HG03060 (cell line): ENCODE data around the gene NR6A1.

ENCODE experiments used
- ATAC-seq: cut with Tn5 transposase; IDR thresholded peaks from one replicate; pipeline ENCODE4 v1.9.1; 2021; ENCODE audit warnings: low read depth, moderate number of reproducible peaks; ENCODE audit not compliant: unreplicated experiment

Gene NR6A1

DNA sequence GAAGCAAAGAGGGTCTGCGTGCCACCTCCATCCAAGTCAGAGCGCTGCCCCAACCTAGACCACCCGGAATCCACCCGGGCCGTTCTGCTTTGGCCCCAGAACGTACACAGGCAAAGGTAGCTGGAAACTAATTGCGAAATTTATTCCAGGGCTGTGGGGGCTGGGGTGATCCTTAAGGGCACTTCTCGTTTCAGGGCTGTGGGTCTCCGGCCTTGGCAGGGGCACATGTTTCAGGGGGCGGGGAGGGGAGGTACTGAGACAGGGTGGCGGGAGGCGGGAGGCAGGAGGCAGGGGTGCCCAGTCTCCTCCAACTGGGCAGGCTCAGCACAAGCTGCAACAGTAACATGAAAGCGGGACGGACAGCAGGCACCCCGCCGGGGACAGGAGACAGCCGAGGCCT is 290.0 kb downstream of the NR6A1 start:
- no peak for ATAC-seq

DNA sequence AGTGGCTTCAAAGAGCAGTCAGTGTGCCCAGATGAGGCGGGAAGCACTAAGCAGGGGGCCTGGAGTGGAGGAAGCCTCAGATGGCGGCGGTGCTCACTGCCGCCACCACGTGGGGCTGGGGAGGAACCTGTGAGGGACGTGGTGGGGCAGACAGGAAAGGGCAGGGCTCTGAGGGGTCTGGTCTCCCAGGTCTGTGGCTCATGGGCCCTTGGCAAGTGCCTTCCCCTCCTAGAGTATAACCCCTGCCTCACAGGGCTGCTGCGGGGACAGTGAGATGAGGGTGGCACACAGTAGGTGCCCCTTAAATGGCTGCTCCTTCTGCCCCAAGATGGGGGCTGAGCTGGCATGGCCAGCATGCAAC is 290.5 kb downstream of the NR6A1 start:
- ATAC-seq, result no peak

DNA sequence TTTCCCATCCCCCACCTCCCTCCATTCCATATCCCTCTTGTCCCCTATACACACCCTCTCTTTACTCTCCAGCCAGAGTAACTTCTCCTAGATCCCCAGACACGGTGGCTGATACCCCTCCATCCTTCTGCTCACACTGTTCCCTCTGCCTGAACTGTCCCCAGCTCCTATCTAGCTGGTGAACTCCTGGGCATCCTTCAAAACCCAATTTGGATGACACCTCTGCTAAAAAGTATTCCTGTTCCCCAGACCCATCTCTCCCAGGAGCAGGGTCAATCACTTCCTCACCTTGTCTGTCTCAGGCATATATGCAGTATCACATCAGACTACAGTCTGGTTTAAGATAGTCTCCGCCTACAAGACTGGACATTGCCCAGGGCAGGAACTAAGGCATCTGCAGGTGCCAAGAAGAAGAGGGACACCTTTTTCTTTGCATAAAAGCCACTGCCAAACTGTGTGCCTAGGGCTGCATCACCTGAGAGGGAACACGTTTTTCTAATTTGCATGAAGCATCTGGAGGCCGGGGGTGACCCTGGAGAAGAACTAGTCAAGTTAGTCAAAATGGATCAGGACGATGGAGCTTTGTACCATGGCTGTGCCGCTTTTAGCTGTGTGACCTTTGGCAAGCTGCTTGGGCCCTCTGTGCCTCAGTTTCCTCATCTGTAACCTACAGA is 291.0 kb downstream of the NR6A1 start:
- no peak for ATAC-seq

GRCh38 chr9:124479371-124479770 is 291.7 kb downstream of the NR6A1 start:
- no peak for ATAC-seq

- ATAC-seq, result no peak
Observed at GRCh38 chr9:124478354-124478753, 292.8 kb downstream of the NR6A1 start.

- no peak for ATAC-seq
Observed at GRCh38 chr9:124477648-124478285, 293.3 kb downstream of the NR6A1 start.

- no peak for ATAC-seq
Observed at GRCh38 chr9:124477211-124477647, 293.9 kb downstream of the NR6A1 start.

DNA sequence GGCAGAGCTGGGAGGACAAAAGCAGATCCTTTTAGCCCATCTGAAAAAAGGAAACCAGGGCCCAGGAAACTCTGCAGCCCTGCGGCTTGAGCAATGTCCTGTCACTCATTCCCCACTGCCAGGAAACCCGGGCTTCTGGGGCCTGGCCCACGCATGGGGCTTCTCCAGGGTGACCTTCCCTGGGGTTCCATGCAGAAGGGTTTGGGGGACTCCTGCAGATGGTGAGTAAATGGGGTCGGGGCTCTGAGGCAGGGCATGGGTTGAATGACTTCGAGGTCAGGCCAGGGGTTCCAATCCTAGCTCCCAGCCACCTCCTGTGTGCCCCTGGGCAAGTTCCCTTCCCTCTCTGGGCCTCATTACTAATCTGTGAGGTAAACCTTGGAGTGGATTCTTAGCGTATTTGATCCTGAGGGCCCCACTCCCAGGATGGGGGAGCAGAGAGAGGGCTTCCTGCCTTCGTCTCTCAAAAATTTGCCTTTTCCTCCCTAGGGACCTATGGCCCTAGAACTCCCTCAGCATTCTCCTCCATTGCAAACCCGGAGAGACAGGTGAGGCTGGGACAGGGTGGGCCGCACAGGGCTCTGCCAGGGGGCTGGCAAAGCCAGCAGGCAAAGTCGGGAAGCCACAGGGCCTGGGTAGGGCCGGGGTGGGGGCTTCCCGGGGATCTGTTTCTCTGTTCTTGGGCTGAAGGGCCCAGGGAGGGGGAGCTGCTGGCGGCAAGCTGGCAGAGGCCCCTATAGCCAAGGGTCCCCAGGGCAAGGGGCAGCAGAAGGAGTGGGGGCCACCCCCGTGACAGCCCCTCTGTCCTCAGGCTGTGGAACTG is 295.0 kb downstream of the NR6A1 start:
- ATAC-seq, result no peak

DNA sequence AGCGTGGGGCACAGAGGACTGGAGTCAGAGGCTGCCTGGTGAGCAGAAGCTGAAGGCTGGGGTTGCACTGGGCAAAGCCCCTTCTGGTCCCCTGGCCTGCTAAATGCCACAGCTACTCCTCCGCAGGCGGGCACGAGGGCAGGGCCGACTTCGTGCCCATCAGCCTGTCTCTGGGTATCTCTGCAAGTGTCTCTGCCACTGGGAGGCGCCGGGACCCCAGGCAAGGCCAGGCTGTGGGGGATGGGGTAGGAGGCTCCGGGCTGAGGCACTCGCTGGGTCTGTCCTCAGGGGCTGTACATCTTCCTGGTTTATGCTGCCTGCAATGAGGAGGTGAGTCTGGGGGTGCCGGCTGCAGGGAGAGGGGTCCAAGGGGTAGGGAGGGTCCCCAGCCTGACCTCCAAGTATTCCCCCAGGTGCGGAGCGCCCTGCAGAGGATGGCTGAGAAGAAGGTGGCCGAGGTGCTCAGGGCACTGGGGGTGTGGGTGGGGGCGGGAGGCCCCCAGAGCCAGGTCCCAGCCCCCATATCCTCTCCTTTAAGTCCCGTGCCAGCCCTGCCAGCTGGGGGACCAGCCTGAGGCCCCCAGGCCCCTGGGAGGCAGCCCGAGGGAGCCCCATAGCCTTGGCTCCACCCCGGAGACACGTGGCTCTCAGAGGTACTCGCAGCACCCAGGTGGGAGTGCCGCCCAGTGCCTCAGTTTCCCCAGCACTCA is 295.8 kb downstream of the NR6A1 start:
- ATAC-seq, result no peak

DNA sequence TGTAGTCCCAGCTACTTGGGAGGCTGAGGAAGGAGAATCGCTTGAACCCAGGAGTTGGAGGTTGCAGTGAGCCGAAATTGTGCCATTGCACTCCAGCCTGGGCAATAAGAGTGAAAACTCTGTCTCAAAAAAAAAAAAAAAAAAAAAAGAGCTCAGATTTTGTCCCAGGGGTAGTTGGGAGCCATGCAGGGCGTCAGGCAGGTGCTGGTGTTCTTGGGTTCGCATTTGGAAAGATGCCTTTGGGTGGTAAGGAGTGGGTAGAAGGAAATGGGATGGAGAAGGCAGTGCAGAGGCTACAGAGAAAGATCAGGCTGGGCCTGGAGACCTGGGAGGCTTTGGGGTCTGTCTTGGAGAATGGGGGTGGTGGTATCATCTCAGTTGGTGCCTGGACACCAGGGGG is 297.0 kb downstream of the NR6A1 start:
- no peak for ATAC-seq

DNA sequence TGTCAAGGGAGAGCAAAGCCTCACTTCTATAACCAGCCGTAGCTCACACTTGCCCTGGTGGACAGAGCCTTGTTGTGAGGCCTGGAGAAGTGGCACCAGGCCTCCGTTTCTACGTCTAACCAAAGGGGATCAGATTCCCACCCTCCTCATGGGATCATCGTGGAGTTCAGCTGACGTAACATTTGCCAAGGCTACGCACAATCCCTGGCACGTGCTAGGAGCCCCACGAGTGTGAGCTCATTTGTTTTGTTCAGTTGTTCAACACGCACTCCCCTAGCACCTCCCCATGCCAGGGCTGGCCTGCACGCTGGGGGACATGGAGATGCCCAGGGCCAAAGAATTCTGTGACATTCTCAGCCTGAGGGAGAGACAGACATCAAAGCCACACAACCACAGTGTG is 297.8 kb downstream of the NR6A1 start:
- ATAC-seq, result no peak

DNA sequence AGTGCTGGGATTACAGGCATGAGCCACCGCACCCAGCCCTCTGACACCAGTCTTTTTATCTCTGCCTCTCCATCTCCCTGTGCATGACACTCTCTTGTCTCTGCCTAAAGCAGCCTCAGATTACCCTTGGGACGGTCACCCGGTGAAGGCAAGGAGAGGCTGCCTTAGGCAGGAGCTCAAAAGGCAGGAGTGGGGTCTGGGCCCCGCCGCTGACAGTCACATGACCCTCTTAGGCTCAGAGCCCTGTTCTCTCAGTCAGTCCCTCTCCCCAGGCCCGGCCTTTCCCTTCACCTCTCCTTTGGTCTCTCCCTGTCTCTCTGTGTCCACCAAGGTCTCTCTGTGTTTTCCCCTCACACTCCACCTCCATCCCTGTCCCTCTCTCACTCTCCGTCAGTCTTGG is 298.3 kb downstream of the NR6A1 start:
- no peak for ATAC-seq

- ATAC-seq, result no peak
Observed at GRCh38 chr9:124471761-124472160, 299.4 kb downstream of the NR6A1 start.

DNA sequence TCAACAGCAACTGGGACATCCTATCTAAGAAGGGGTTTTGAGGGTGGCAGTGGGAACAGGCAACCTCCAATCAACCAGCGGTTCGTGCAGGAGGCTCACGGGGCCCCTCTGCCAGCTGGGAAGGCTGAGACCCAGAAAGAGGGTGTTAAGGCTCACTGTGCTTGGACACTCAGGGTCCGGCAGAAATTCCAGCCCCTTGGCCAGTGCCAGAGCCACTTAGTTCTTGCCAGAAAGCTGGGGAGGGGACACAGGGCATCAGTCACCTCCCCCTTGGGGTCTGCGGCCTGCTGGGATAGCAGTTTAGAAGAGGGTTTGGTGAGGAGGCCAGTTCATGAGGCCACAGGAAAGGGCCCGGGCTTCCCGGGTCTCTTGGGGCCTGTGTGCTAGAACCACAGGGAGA is 300.4 kb downstream of the NR6A1 start:
- no peak for ATAC-seq

DNA sequence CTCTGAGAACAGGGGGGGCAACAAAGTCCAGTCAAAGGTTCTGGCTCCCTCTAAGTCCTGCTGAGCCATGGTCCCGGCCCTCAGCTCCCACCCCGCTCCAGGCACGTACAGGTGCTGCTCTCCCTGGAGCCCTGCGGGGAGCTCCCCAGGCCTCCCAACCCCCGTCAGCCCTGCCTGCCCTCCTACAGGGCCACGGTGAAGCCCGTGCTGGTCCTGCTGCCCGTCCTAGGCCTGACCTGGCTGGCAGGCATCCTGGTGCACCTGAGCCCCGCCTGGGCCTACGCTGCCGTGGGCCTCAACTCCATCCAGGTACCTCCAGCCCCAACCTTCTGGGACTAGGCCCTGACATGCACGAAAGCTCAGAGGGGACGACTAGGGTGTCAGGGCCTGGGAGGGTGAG is 300.8 kb downstream of the NR6A1 start:
- ATAC-seq, result no peak

DNA sequence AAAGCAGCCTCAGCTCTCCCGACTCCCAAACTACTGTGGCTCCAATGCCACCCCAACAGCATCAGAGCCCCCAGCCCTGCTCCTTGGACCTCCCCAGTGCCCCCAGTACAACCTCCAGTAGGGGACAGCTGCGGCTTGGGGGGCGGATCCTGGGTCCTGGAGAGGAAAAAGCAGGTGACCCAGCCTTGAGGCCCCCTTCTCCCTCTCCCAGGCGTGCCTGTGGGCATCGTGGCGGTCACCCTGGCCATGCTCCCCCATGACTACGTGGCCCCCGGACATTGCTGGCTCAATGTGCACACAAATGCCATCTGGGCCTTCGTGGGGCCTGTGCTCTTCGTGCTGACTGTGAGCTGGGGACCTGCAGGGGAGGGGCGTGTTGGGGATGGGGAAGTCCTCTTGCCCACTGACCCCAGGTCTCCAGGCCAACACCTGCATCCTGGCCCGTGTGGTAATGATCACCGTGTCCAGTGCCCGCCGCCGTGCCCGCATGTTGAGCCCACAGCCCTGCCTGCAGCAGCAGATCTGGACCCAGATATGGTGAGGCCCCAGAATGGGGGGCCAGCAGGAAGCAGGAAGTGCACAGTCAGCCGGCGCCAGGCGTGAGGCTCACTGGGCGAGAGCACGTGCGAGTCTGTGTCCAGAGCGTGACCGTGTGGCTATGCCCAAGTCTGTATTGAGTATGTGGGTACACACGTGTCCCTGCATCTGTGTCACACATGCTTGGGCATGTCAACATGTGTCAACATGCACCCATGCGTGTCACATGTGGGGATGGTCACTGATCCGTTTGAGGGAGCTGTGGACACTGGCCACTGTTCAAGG is 301.9 kb downstream of the NR6A1 start:
- ATAC-seq, result no peak

- ATAC-seq, result no peak
Observed at GRCh38 chr9:124468061-124468740, 302.9 kb downstream of the NR6A1 start.

DNA sequence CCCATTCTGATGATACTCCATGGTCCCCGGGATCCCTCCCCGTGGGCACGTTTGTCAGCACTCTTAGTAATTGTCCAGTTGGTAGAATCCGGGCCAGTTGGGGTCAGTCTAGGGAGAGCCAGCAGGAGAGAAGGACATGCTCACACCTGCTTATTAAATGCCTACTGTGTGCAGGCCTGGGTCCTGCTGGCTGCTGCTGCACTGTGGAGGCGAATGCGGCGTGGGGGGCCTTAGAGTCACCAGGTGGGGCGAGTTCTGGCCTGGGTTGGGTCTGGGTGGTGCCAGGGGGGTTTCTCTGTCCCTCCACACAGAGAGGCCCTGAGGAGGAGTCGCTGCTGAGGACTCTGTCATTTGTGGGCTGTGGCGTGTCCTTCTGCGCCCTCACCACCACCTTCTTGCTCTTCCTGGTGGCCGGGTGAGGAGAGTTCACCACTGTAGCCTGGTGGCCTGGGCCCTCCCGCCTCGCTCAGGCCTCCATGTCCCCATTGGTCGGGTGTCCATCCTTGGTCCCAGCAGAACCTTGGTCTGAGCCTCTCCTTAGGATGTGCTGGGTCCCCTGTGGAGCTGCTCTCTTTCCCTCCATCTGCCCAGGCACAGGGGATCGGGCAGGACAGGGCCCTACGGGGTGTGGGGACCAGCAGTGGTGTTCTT is 303.6 kb downstream of the NR6A1 start:
- no peak for ATAC-seq
